ENCODE results near the gene DCP1B.
A peak's percentile ranks its signal among the peaks of the same experiment; 100 is the strongest.

DCP1B gene

DNA sequence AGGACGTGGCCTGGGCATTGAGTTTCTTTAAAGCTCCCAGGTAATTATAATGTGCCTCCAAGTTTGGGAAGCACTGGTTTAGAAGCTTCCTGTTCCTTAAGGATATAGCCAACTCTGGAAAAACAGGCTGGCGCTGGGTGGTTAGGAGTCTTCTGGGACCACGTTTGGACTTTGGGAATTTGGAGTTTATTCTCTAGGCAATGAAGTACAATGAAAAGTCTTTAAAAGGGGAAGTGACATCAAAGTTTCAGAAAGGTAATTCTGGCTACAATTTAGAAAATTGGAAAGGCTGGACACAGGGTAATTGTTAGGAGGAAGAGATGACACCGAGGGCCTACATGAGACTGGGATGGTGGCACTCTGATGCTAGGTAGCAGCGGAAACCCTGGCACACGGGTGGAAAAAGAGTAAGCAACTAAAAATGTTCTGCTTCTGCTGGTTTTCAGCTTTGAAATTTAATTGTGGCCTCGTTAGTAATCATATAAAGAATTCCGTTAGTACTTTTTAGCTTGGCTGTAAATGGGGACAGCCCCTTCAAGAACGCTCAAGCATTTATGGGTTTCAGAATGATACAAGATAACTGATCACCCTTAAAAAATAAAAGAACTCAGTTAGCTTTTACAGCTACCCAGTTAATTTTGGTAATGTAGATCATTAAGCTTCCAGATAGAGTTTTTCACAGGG, 12.7 kb upstream of the DCP1B start:
- TF ChIP-seq, protein P1, sequence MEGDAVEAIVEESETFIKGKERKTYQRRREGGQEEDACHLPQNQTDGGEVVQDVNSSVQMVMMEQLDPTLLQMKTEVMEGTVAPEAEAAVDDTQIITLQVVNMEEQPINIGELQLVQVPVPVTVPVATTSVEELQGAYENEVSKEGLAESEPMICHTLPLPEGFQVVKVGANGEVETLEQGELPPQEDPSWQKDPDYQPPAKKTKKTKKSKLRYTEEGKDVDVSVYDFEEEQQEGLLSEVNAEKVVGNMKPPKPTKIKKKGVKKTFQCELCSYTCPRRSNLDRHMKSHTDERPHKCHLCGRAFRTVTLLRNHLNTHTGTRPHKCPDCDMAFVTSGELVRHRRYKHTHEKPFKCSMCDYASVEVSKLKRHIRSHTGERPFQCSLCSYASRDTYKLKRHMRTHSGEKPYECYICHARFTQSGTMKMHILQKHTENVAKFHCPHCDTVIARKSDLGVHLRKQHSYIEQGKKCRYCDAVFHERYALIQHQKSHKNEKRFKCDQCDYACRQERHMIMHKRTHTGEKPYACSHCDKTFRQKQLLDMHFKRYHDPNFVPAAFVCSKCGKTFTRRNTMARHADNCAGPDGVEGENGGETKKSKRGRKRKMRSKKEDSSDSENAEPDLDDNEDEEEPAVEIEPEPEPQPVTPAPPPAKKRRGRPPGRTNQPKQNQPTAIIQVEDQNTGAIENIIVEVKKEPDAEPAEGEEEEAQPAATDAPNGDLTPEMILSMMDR (IDR thresholded peaks at IDR 0.05) = no peak

DNA sequence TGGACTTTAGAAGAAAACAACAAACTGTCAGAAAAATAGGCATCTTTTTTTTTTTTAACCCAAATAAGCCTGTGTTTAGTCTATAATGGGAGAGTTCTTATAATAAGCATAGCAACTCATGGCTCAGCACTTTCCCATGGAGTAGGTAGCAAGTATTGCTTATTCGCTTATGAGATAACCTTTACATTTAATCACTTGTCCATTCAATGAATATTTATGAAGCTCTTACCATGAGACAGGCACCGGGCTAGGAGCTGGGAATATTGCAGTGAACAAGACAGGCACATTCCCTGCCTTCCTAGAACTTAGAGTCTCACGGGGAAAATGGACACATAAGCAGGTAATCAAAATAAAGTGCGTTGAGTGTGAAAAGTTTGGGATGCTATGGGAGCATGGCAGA, 10.0 kb upstream of the DCP1B start:
- TF ChIP-seq, protein P1 (IDR thresholded peaks at IDR 0.05) = no peak

DNA sequence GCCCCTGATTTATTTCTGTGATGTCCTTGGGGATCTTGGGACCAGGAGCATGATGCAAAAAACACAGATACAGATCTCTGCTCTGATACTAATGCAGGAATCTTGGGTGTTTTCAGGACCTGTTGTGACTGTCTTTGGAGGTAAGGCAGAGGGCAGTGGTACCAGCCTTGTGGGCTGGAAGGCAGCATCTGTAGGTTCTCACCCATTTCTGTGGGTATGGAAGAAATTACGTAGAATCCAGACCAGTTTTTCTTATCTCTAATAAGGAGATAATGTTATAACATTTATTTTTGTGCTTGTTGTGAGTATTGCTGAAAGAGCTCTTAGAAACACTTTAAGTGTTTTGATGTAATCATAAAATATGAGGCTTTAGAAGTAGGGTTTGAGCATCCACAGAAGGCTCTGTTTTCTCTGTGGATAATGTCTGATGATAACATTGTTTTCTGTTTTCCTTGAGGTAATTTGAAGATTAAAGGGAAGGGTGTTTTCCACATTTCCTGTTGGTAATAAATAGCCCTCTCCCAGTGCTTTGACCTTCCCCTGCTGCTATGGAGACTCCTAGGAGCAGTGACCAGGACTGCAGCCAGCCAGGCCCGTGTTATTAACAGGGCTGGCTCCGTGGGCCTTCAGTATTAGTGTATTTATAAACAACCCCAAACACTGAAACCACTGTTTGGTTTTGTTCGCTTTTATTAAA, 9.4 kb upstream of the DCP1B start:
- TF ChIP-seq, protein P1 (IDR thresholded peaks at IDR 0.05) = no peak

DNA sequence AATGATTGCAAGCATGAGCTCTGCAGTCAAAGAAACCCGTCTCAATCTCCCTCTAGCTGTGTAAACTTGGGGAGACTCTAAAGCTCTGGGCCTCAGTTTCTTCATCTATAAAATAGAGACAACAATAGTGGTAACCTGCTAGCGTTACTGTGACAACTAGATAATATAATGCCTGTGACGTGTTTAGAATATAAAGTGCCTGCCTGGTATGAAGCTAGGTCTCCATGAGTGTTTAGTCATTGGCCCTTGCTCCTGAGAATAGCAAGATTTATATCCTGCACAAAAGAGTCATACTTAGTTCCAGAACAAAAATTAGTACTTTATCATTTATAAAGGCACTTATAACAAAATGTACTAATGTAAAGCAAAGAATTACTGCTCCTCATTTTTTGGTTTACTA, 8.8 kb upstream of the DCP1B start:
- TF ChIP-seq, protein P1 (IDR thresholded peaks at IDR 0.05) = no peak

DNA sequence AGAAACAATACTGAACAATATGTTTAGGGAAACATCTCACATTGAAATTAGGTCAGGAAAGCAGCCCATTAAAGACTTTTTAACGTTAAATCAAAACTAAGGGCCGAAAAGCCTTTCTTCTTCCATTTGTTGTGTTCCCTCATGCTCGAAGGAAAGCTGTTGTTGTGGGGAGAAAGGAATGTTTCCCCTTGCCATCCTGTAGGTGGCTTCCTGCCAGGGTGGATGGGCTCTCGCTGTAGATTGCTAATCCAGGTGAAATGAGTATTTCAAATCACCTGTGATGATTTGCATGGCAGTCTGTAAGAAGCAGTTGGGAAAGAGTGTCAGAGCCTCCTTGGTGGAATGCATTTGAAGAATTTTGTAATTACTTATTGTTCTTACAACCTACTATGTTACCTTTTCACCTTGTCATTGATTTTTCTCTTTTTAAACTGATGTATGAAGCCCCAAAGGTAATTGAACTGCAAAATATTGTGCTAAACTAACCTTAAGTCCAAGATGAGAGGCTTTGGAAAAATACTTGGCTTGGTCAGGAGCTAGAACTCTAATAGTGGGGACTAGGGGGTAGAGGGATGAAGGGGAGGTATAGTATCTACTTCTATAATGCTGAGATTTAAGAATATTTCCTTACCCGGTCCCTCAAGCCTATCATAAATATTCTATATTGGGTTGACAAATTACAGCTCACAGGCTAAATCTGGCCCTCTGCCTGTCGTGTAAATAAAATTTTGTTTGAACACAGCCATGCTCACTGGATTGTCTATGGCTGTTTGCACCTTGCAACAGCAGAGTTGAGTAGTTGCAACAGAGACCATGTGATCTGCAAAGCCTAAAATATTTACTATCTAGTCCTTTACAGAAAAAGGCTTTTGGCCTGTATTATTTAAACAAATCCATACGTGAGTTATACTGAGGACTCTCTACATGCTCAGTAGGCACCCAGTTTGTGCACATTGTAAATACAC, 7.7 kb upstream of the DCP1B start:
- TF ChIP-seq, protein P1 (IDR thresholded peaks at IDR 0.05) = no peak

DNA sequence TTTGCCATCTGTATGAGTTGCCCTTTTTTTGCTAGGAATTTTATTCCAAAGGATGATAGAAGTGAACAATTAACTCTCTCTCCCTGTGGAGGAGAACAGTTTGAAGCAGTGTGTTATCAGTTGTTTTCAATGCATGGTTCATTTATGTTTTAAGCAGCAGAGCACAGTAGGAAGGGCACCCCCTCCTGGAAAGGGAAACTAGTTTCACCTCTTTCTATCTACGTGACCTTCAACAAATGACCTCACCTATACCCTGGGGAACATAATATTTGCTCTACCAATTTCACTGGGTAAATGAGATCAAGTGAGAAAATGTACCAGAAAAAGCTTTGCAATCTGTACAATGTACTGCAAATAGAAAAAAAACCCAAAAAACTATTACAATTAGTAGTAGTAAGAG, 5.4 kb upstream of the DCP1B start:
- TF ChIP-seq, protein P1 (IDR thresholded peaks at IDR 0.05) = peak; percentile 36; the same call in 1 of the 2 replicates

DNA sequence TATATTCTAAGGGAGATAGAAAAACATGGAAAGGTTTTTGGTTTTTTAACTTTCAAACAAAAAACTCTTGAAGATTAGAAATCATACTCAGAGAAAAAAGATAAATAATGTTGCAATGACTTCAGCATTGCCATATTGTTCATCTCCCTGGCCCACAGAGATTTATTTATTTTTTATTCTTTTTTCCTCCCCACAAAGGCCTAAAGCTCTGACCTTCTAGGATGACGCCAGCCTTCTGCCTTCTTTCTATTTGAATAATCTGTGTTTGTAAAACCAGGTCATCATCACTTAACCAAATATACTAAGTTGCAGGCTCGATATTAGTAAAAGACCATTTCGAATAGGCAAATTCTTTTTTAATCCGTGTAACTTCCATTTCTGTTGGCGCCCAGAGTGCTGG, 4.4 kb upstream of the DCP1B start:
- TF ChIP-seq, protein P1 (IDR thresholded peaks at IDR 0.05) = no peak

Measured in LNCAP (cell line).